ENCODE results near the gene RASGRP1. TPM values are rescaled to one million over a fixed set of nuclear protein-coding genes. Genes with fewer than 3 reads are reported as not detected.

The RASGRP1 gene
- total RNA-seq, 2 donors from 2014 or later = 7.0 to 8.8 TPM

- WGBS, 2 experiments (ENCODE audit: insufficient coverage in 1 of 2, insufficient read length in 1 of 2) = no CpG with 5 or more reads among the region's 1 CpG
- no peak for TF ChIP-seq CTCF (conservative IDR thresholded peaks at IDR 0.05)
- Mint-ChIP-seq H3K27me3 (ENCODE audit: insufficient read depth) (no peaks in the 10 kb centered on the region), H3K9me3 (no peaks in the 10 kb centered on the region), H3K36me3 (ENCODE audit: low read depth) (peaks cover 30% of the 10 kb centered on the region), H3K4me1 (no peaks in the 10 kb centered on the region), H3K27ac (no peak overlapping the region), H3K4me3 (no peak overlapping the region)
- H3K9ac ChIP-seq (ENCODE audit: extremely low read depth, low read length, poor library complexity, severe bottlenecking) = no peak overlapping the region
- no peak for DNase-seq
- no peaks in the 10 kb centered on the region for H3K27me3 ChIP-seq (ENCODE audit: control insufficient read depth, insufficient read depth, low read length, poor library complexity, severe bottlenecking)
- H3K4me1 ChIP-seq (ENCODE audit: control insufficient read depth, insufficient read depth, low read length) = no peaks in the 10 kb centered on the region
- peaks cover 56% of the 10 kb centered on the region for H3K36me3 ChIP-seq (ENCODE audit: control insufficient read depth, insufficient read depth, low read length)
- no peak overlapping the region for H3K27ac ChIP-seq (ENCODE audit: low read depth, low read length)
- H3K9me3 ChIP-seq (ENCODE audit: control insufficient read depth, low read length) = no peaks in the 10 kb centered on the region
- no peak overlapping the region for H3K4me3 ChIP-seq (ENCODE audit: low read length)
Observed at GRCh38 chr15:38470816-38471215, 93.8 kb downstream of the RASGRP1 start.

GRCh38 chr15:38464675-38465074 is 99.9 kb downstream of the RASGRP1 start:
- no peak overlapping the region for H3K27ac Mint-ChIP-seq
- WGBS, 2 experiments (ENCODE audit: insufficient coverage in 1 of 2, insufficient read length in 1 of 2) = 100% methylated on average over 1 of the region's 4 CpGs; no CpG with 5 or more reads in 1 of the 2 experiments

GRCh38 chr15:38463893-38464292 is 100.7 kb downstream of the RASGRP1 start:
- no peak overlapping the region for H3K27ac ChIP-seq (ENCODE audit: low read depth, low read length)
- no peaks in the 10 kb centered on the region for H3K27me3 ChIP-seq (ENCODE audit: control insufficient read depth, insufficient read depth, low read length, poor library complexity, severe bottlenecking)
- H3K9ac ChIP-seq (ENCODE audit: extremely low read depth, low read length, poor library complexity, severe bottlenecking) = no peak overlapping the region
- H3K36me3 Mint-ChIP-seq (ENCODE audit: low read depth) = peaks cover 12% of the 10 kb centered on the region
- no peak for TF ChIP-seq CTCF (conservative IDR thresholded peaks at IDR 0.05)
- H3K9me3 Mint-ChIP-seq = no peaks in the 10 kb centered on the region
- no peak overlapping the region for H3K4me3 ChIP-seq (ENCODE audit: low read length)
- H3K4me3 Mint-ChIP-seq = no peak overlapping the region
- H3K9me3 ChIP-seq (ENCODE audit: control insufficient read depth, low read length) = no peaks in the 10 kb centered on the region
- H3K27ac Mint-ChIP-seq = no peak overlapping the region
- H3K27me3 Mint-ChIP-seq (ENCODE audit: insufficient read depth) = no peaks in the 10 kb centered on the region
- 94% methylated on average over 2 of the region's 3 CpGs; no CpG with 5 or more reads in 1 of the 2 experiments for WGBS, 2 experiments (ENCODE audit: insufficient coverage in 1 of 2, insufficient read length in 1 of 2)
- peaks cover 28% of the 10 kb centered on the region for H3K36me3 ChIP-seq (ENCODE audit: control insufficient read depth, insufficient read depth, low read length)
- no peaks in the 10 kb centered on the region for H3K4me1 Mint-ChIP-seq
- H3K4me1 ChIP-seq (ENCODE audit: control insufficient read depth, insufficient read depth, low read length) = no peaks in the 10 kb centered on the region
- DNase-seq = no peak

More at GRCh38 chr15:38464675-38465074, 99.9 kb downstream of the RASGRP1 start:
- peaks cover 28% of the 10 kb centered on the region for H3K36me3 ChIP-seq (ENCODE audit: control insufficient read depth, insufficient read depth, low read length)
- DNase-seq = no peak
- no peak for TF ChIP-seq CTCF (conservative IDR thresholded peaks at IDR 0.05)
- H3K27me3 ChIP-seq (ENCODE audit: control insufficient read depth, insufficient read depth, low read length, poor library complexity, severe bottlenecking) = no peaks in the 10 kb centered on the region
- H3K4me3 ChIP-seq (ENCODE audit: low read length) = no peak overlapping the region
- no peak overlapping the region for H3K27ac ChIP-seq (ENCODE audit: low read depth, low read length)
- H3K4me1 ChIP-seq (ENCODE audit: control insufficient read depth, insufficient read depth, low read length) = no peaks in the 10 kb centered on the region
- peaks cover 12% of the 10 kb centered on the region for H3K36me3 Mint-ChIP-seq (ENCODE audit: low read depth)
- no peak overlapping the region for H3K9ac ChIP-seq (ENCODE audit: extremely low read depth, low read length, poor library complexity, severe bottlenecking)
- no peaks in the 10 kb centered on the region for H3K4me1 Mint-ChIP-seq
- no peaks in the 10 kb centered on the region for H3K9me3 Mint-ChIP-seq
- no peaks in the 10 kb centered on the region for H3K9me3 ChIP-seq (ENCODE audit: control insufficient read depth, low read length)
- H3K27me3 Mint-ChIP-seq (ENCODE audit: insufficient read depth) = no peaks in the 10 kb centered on the region
- no peak overlapping the region for H3K4me3 Mint-ChIP-seq
